Astrocyte (in vitro differentiated cells and primary cell): ENCODE results near the gene NYNRIN. TPM values are rescaled to one million over a fixed set of nuclear protein-coding genes. Genes with fewer than 3 reads are reported as not detected.

Experiments used
- DNase-seq: peaks from one replicate; pipeline ENCODE4 v3.0.0-alpha.2; 2010; ENCODE audit warnings: low read depth
- FAIRE-seq: peaks from 2 replicates; lab custom pipeline; 2011; peaks lifted over from hg19 to GRCh38; lab: Jason Lieb, UNC
- H2AFZ ChIP-seq: 2 replicates; pipeline ENCODE4 v1.6.0; 2012; ENCODE audit warnings: low read depth, low read length, inconsistent platforms
- H3K27ac ChIP-seq: 2 replicates; pipeline ENCODE4 v1.5.1; 2011; ENCODE audit warnings: low read depth, low read length, inconsistent platforms
- H3K27me3 ChIP-seq: 2 replicates; pipeline ENCODE4 v1.6.0; 2011; ENCODE audit warnings: low read length, inconsistent platforms; ENCODE audit not compliant: insufficient read depth
- H3K36me3 ChIP-seq: 2 replicates; pipeline ENCODE4 v1.5.1; 2011; ENCODE audit warnings: low read length, inconsistent platforms; ENCODE audit not compliant: insufficient read depth
- H3K4me1 ChIP-seq: 2 replicates; pipeline ENCODE4 v1.5.1; 2011; ENCODE audit warnings: low read length, inconsistent platforms; ENCODE audit not compliant: insufficient read depth
- H3K4me2 ChIP-seq: 2 replicates; pipeline ENCODE4 v1.6.0; 2012; ENCODE audit warnings: low read length, inconsistent platforms
- H3K4me3 ChIP-seq: 2 replicates; pipeline ENCODE4 v1.5.1; 2011; ENCODE audit warnings: low read depth, mild to moderate bottlenecking, low read length, inconsistent platforms; ENCODE audit not compliant: insufficient read depth
- H3K79me2 ChIP-seq: 2 replicates; pipeline ENCODE4 v1.6.0; 2012; ENCODE audit warnings: mild to moderate bottlenecking, low read length, inconsistent platforms; ENCODE audit not compliant: insufficient read depth
- H3K9ac ChIP-seq: 2 replicates; pipeline ENCODE4 v1.6.0; 2012; ENCODE audit warnings: mild to moderate bottlenecking, low read length, inconsistent platforms
- H3K9me3 ChIP-seq: 2 replicates; pipeline ENCODE4 v1.5.1; 2012; ENCODE audit warnings: low read depth, mild to moderate bottlenecking, low read length, inconsistent platforms; ENCODE audit not compliant: insufficient read depth
- H4K20me1 ChIP-seq: 2 replicates; pipeline ENCODE4 v1.6.0; 2012; ENCODE audit warnings: low read length, inconsistent platforms; ENCODE audit not compliant: insufficient read depth
- H3K27ac Mint-ChIP-seq: one replicate; pipeline ENCODE4 v1.8.0; 2021; ENCODE audit warnings: mild to moderate bottlenecking, mixed read lengths; ENCODE audit not compliant: unreplicated experiment
- H3K27me3 Mint-ChIP-seq: one replicate; pipeline ENCODE4 v1.8.0; 2021; ENCODE audit warnings: low read depth, mixed read lengths; ENCODE audit not compliant: unreplicated experiment
- H3K36me3 Mint-ChIP-seq: one replicate; pipeline ENCODE4 v1.8.0; 2021; ENCODE audit warnings: low read depth, mixed read lengths; ENCODE audit not compliant: unreplicated experiment
- H3K4me1 Mint-ChIP-seq: one replicate; pipeline ENCODE4 v1.8.0; 2021; ENCODE audit warnings: low read depth, mixed read lengths; ENCODE audit not compliant: unreplicated experiment
- H3K4me3 Mint-ChIP-seq: one replicate; pipeline ENCODE4 v1.8.0; 2021; ENCODE audit warnings: mild to moderate bottlenecking, moderate library complexity, mixed read lengths; ENCODE audit not compliant: unreplicated experiment
- H3K9me3 Mint-ChIP-seq: one replicate; pipeline ENCODE4 v1.8.0; 2021; ENCODE audit warnings: mild to moderate bottlenecking, mixed read lengths; ENCODE audit not compliant: unreplicated experiment
- CTCF ChIP-seq: IDR thresholded peaks from 2 replicates; pipeline ENCODE4 v1.5.1; 2011; ENCODE audit warnings: low read depth, mild to moderate bottlenecking, inconsistent platforms, low read length, moderate library complexity; ENCODE audit not compliant: insufficient read depth
- EZH2 ChIP-seq: IDR thresholded peaks from 2 replicates; pipeline ENCODE4 v1.6.1; 2012; ENCODE audit warnings: mild to moderate bottlenecking, low read length, inconsistent platforms; ENCODE audit not compliant: insufficient read depth
- total RNA-seq: library from RNA; stranded (reverse); gene quantifications from 2 replicates; pipeline ENCODE4 v1.2.1, GENCODE V29; 2021

NYNRIN gene
- total RNA-seq, 1 donor from 2014 or later, result 25.4 TPM

GRCh38 chr14:24441485-24441884 is 42.7 kb downstream of the NYNRIN start:
- Histone ChIP-seq H2AFZ (no peak overlapping the region), H3K79me2 (peaks cover 32% of the 10 kb centered on the region), H3K9ac (peak overlapping the region; percentile 99), H3K4me1 (peaks cover 12% of the 10 kb centered on the region), H3K9me3 (no peaks in the 10 kb centered on the region), H3K4me3 (peak overlapping the region; percentile 81), H3K27me3 (no peaks in the 10 kb centered on the region), H3K27ac (peak overlapping the region; percentile 98), H3K36me3 (peaks cover 25% of the 10 kb centered on the region), H3K4me2 (peak overlapping the region; percentile 99), H4K20me1 (peaks cover 33% of the 10 kb centered on the region)
- TF ChIP-seq CTCF (no peak), EZH2 (no peak)
- no peaks in the 10 kb centered on the region for H3K27me3 Mint-ChIP-seq
- DNase-seq (no peak), FAIRE-seq (no peak)
- peaks cover 3% of the 10 kb centered on the region for H3K4me1 Mint-ChIP-seq
- H3K4me3 Mint-ChIP-seq, result peak overlapping the region; percentile 96
- H3K27ac Mint-ChIP-seq, result peak overlapping the region; percentile 100
- no peaks in the 10 kb centered on the region for H3K9me3 Mint-ChIP-seq
- H3K36me3 Mint-ChIP-seq, result peaks cover 9% of the 10 kb centered on the region

- Histone ChIP-seq H3K4me3 (peak overlapping the region; percentile 81), H3K4me1 (peaks cover 12% of the 10 kb centered on the region), H3K4me2 (peak overlapping the region; percentile 99), H3K36me3 (peaks cover 25% of the 10 kb centered on the region), H3K9me3 (no peaks in the 10 kb centered on the region), H3K27ac (peak overlapping the region; percentile 98), H3K27me3 (no peaks in the 10 kb centered on the region), H3K9ac (peak overlapping the region; percentile 99), H3K79me2 (peaks cover 32% of the 10 kb centered on the region), H4K20me1 (peaks cover 29% of the 10 kb centered on the region), H2AFZ (peak overlapping the region; percentile 77)
- peak overlapping the region; percentile 96 for H3K4me3 Mint-ChIP-seq
- DNase-seq (peak; percentile 49), FAIRE-seq (no peak)
- H3K4me1 Mint-ChIP-seq, result peaks cover 3% of the 10 kb centered on the region
- no peaks in the 10 kb centered on the region for H3K27me3 Mint-ChIP-seq
- TF ChIP-seq CTCF, result no peak
- TF ChIP-seq EZH2, result no peak
- peaks cover 9% of the 10 kb centered on the region for H3K36me3 Mint-ChIP-seq
- no peaks in the 10 kb centered on the region for H3K9me3 Mint-ChIP-seq
- H3K27ac Mint-ChIP-seq, result peak overlapping the region; percentile 100
These were observed 43.1 kb downstream of the NYNRIN start for GRCh38 chr14:24441904-24442239.

- Histone ChIP-seq H2AFZ (peak within 1 kb of the TSS; percentile 77), H3K9ac (peak within 1 kb of the TSS; percentile 99), H3K36me3 (peaks cover 21% of the 10 kb centered on the region), H3K9me3 (no peaks in the 10 kb centered on the region), H3K4me3 (peak within 1 kb of the TSS; percentile 81), H3K4me1 (peaks cover 12% of the 10 kb centered on the region), H3K4me2 (peak within 1 kb of the TSS; percentile 99), H3K79me2 (peaks cover 32% of the 10 kb centered on the region), H4K20me1 (peaks cover 23% of the 10 kb centered on the region), H3K27ac (peak within 1 kb of the TSS; percentile 98), H3K27me3 (no peaks in the 10 kb centered on the region)
- FAIRE-seq (peak; percentile 72), DNase-seq (peak; percentile 94)
- peak within 1 kb of the TSS; percentile 100 for H3K27ac Mint-ChIP-seq
- peaks cover 9% of the 10 kb centered on the region for H3K36me3 Mint-ChIP-seq
- peak within 1 kb of the TSS; percentile 96 for H3K4me3 Mint-ChIP-seq
- peaks cover 3% of the 10 kb centered on the region for H3K4me1 Mint-ChIP-seq
- no peaks in the 10 kb centered on the region for H3K9me3 Mint-ChIP-seq
- TF ChIP-seq CTCF, result no peak
- no peak for TF ChIP-seq EZH2
- no peaks in the 10 kb centered on the region for H3K27me3 Mint-ChIP-seq
These were observed 43.6 kb downstream of the NYNRIN start, which contains the start of gene SDR39U1 for GRCh38 chr14:24442240-24443052. Gene SDR39U1, minus strand, starts transcription at chr14:24442776. Its CDS starts 7 bp downstream, at chr14:24442769.
